A673 (cell line): Measurements from ENCODE around the gene RBM25. TPM values are rescaled to one million over a fixed set of nuclear protein-coding genes. Genes with fewer than 3 reads are reported as not detected.

Experiments
- BruUV-seq: library from RNA; stranded (reverse); fragments of 400-500 nt; replicated peaks from 2 replicates; lab custom pipeline; 2021; lab: Mats Ljungman, UMichigan
- CTCF ChIA-PET: fragments of 300-600 bp; sonication (Branson Sonifier 250); formaldehyde crosslinking; loops from one replicate; lab custom pipeline; 2022; ENCODE audit warnings: antibody characterized with exemption; lab: Charles Lee
- POLR2A ChIA-PET: fragments of 300-600 bp; sonication (Branson Sonifier 250); formaldehyde crosslinking; loops from one replicate; lab custom pipeline; 2022; ENCODE audit warnings: antibody characterized with exemption; ENCODE audit not compliant: low non-redundant PET; lab: Charles Lee
- DNase-seq: peaks from one replicate; pipeline ENCODE4 v3.0.0-alpha.2; 2015; ENCODE audit warnings: low spot score
- H3K27ac ChIP-seq: fragments of 200-600 bp; sonication (generic); 2 replicates; pipeline ENCODE4 v1.5.1; 2016; ENCODE audit warnings: mixed run types, low read depth, mild to moderate bottlenecking, mixed read lengths, antibody characterized with exemption, low read length; ENCODE audit not compliant: poor library complexity, severe bottlenecking
- H3K27me3 ChIP-seq: fragments of 200-600 bp; sonication (generic); replicated peaks from 2 replicates; pipeline ENCODE4 v1.6.1; 2017; ENCODE audit warnings: mixed run types, low read depth, mild to moderate bottlenecking, mixed read lengths, antibody characterized with exemption, low read length; ENCODE audit not compliant: insufficient read depth, poor library complexity
- H3K36me3 ChIP-seq: fragments of 200-600 bp; sonication (generic); 2 replicates; pipeline ENCODE4 v1.6.1; 2016; ENCODE audit warnings: mixed run types, mild to moderate bottlenecking, mixed read lengths, antibody characterized with exemption, low read length; ENCODE audit not compliant: insufficient read depth, poor library complexity, severe bottlenecking
- H3K4me1 ChIP-seq: fragments of 200-600 bp; sonication (generic); 2 replicates; pipeline ENCODE4 v1.6.1; 2017; ENCODE audit warnings: mixed run types, mild to moderate bottlenecking, mixed read lengths, antibody characterized with exemption, low read length; ENCODE audit not compliant: insufficient read depth, poor library complexity, severe bottlenecking
- H3K4me3 ChIP-seq: fragments of 200-600 bp; sonication (generic); 2 replicates; pipeline ENCODE4 v1.5.1; 2016; ENCODE audit warnings: low read depth, mixed run types, mild to moderate bottlenecking, mixed read lengths, low read length; ENCODE audit not compliant: poor library complexity, severe bottlenecking
- H3K9me3 ChIP-seq: fragments of 200-600 bp; sonication (generic); 2 replicates; pipeline ENCODE4 v1.6.1; 2016; ENCODE audit warnings: mixed run types, low read depth, mild to moderate bottlenecking, mixed read lengths, antibody characterized with exemption, low read length; ENCODE audit not compliant: poor library complexity, severe bottlenecking
- CTCF ChIP-seq: fragments of 300-800, 200-600 bp; sonication (generic); conservative IDR thresholded peaks from 2 replicates; pipeline ENCODE4 v1.5.1; 2017; ENCODE audit warnings: low read depth, mild to moderate bottlenecking, antibody characterized with exemption, low read length, moderate library complexity, mixed read lengths
- EZH2 ChIP-seq: fragments of 200-600 bp; sonication (generic); IDR thresholded peaks from 2 replicates; pipeline ENCODE4 v1.6.1; 2017; ENCODE audit warnings: borderline replicate concordance, low read depth, mild to moderate bottlenecking, mixed read lengths, antibody characterized with exemption, low read length; ENCODE audit not compliant: poor library complexity, severe bottlenecking
- intact Hi-C: fragments of 100-400 bp; cut with micrococcal nuclease; formaldehyde crosslinking; loops from one replicate; pipeline ENCODE4 v1.10.0; 2022; ENCODE audit not compliant: unreplicated experiment
- total RNA-seq: library from RNA; stranded (reverse); gene quantifications from 2 replicates; pipeline ENCODE4 v1.2.3, GENCODE V29; 2021

The RBM25 gene
- total RNA-seq, 1 experiment from 2014 or later: 123 TPM

GRCh38 chr14:73125746-73126145 lies 67.4 kb downstream of the RBM25 start:
- POLR2A ChIA-PET: interaction anchor here (0.6 kb wide), 1 partner anchor 27 kb away, joined by 3 read pairs; no protein-coding TSS in a partner anchor
- no TSS peak for BruUV-seq
- Histone ChIP-seq H3K4me3 (no peak overlapping the region), H3K27me3 (no peaks in the 10 kb centered on the region), H3K36me3 (peaks cover 34% of the 10 kb centered on the region), H3K27ac (no peak overlapping the region), H3K4me1 (no peaks in the 10 kb centered on the region), H3K9me3 (no peaks in the 10 kb centered on the region)
- TF ChIP-seq EZH2: no peak
- no peak for TF ChIP-seq CTCF
- CTCF ChIA-PET: no interaction called here
- no peak for DNase-seq
- intact Hi-C loops: no loop called here

- no peak for TF ChIP-seq CTCF
- no peak for TF ChIP-seq EZH2
- no TSS peak for BruUV-seq
- Histone ChIP-seq H3K27me3 (no peaks in the 10 kb centered on the region), H3K4me1 (no peaks in the 10 kb centered on the region), H3K9me3 (no peaks in the 10 kb centered on the region), H3K27ac (no peak overlapping the region), H3K36me3 (no peaks in the 10 kb centered on the region), H3K4me3 (no peak overlapping the region)
- intact Hi-C loops: no loop called here
- POLR2A ChIA-PET: no interaction called here
- CTCF ChIA-PET: no interaction called here
- DNase-seq: no peak
These were observed 75.5 kb downstream of the RBM25 start for GRCh38 chr14:73133795-73134194.

GRCh38 chr14:73136085-73136386 lies 77.7 kb downstream of the RBM25 start:
- no peaks in the 10 kb centered on the region for H3K27me3 ChIP-seq
- intact Hi-C loops: no loop called here
- no peaks in the 10 kb centered on the region for H3K36me3 ChIP-seq
- POLR2A ChIA-PET: interaction anchor here (0.6 kb wide), 1 partner anchor 454 kb away, joined by 4 read pairs; no protein-coding TSS in a partner anchor
- H3K4me3 ChIP-seq: peak overlapping the region; percentile 92
- no peak for DNase-seq
- CTCF ChIA-PET: no interaction called here
- no peaks in the 10 kb centered on the region for H3K4me1 ChIP-seq
- peak overlapping the region; percentile 90 for H3K27ac ChIP-seq
- TF ChIP-seq CTCF (no peak), EZH2 (no peak)
- H3K9me3 ChIP-seq: no peaks in the 10 kb centered on the region
- BruUV-seq: no TSS peak
